Measurements from ENCODE around the gene TRERF1. TPM values are rescaled to one million over a fixed set of nuclear protein-coding genes. Genes with fewer than 3 reads are reported as not detected.
A peak's percentile ranks its signal among the peaks of the same experiment; 100 is the strongest.

TRERF1 gene
- total RNA-seq, 4 donors from 2014 or later, result 1.6 to 4.1 (median 2.6) TPM

- WGBS, 2 donors, result 11 to 41% methylated on average over 1 of the region's 1 CpG
- H3K27me3 ChIP-seq, result no peaks in the 10 kb centered on the region
- intact Hi-C loops (cut with DNase I), result no loop called here
- H3K36me3 ChIP-seq, result no peaks in the 10 kb centered on the region
- H3K4me3 ChIP-seq (replicated peaks in 1 of 3), result no peak overlapping the region
- H3K27ac ChIP-seq, result peak overlapping the region in 1 of 3 donors; percentile 6
- H3K9me3 ChIP-seq, result no peaks in the 10 kb centered on the region
- TF ChIP-seq CTCF (IDR thresholded peaks at IDR 0.05) (no peak), POLR2A (IDR thresholded peaks at IDR 0.05) (no peak)
- peaks cover 11 to 18% of the 10 kb centered on the region in 2 donors for H3K4me1 ChIP-seq
- DNase-seq, result no peak
Measured at GRCh38 chr6:42251500-42251899, 200.2 kb downstream of the TRERF1 start.

- WGBS, 2 donors, result 71 to 78% methylated on average over 10 of the region's 10 CpGs
- Histone ChIP-seq H3K4me1 (peaks cover 11 to 18% of the 10 kb centered on the region in 2 donors), H3K4me3 (replicated peaks in 1 of 3) (no peak overlapping the region), H3K9me3 (no peaks in the 10 kb centered on the region), H3K27me3 (no peaks in the 10 kb centered on the region), H3K36me3 (no peaks in the 10 kb centered on the region), H3K27ac (no peak overlapping the region)
- DNase-seq, result no peak
- no peak for TF ChIP-seq CTCF (IDR thresholded peaks at IDR 0.05)
- intact Hi-C loops (cut with DNase I), result no loop called here
Measured at GRCh38 chr6:42250274-42250931, 201.3 kb downstream of the TRERF1 start.

GRCh38 chr6:42249279-42249678 is 202.4 kb downstream of the TRERF1 start:
- no peak for TF ChIP-seq POLR2A (IDR thresholded peaks at IDR 0.05)
- no peak for TF ChIP-seq CTCF (IDR thresholded peaks at IDR 0.05)
- Histone ChIP-seq H3K27me3 (no peaks in the 10 kb centered on the region), H3K9me3 (no peaks in the 10 kb centered on the region), H3K4me3 (replicated peaks in 1 of 3) (no peak overlapping the region), H3K36me3 (no peaks in the 10 kb centered on the region), H3K4me1 (peaks cover 11 to 18% of the 10 kb centered on the region in 2 donors), H3K27ac (no peak overlapping the region)
- 72 to 90% methylated on average over 3 of the region's 3 CpGs for WGBS, 2 donors
- no peak for DNase-seq
- intact Hi-C loops (cut with DNase I), result no loop called here

GRCh38 chr6:42243046-42243445 is 208.7 kb downstream of the TRERF1 start:
- H3K27ac ChIP-seq, result no peak overlapping the region
- H3K4me1 ChIP-seq, result peaks cover 0 to 10% of the 10 kb centered on the region in 2 donors
- peaks cover 0 to 4% of the 10 kb centered on the region in 2 donors for H3K36me3 ChIP-seq
- no peaks in the 10 kb centered on the region for H3K27me3 ChIP-seq
- peak in 1 of 2 donors; percentile 13 for DNase-seq
- TF ChIP-seq POLR2A (IDR thresholded peaks at IDR 0.05) (no peak), CTCF (IDR thresholded peaks at IDR 0.05) (no peak)
- no peaks in the 10 kb centered on the region for H3K9me3 ChIP-seq
- intact Hi-C loops (cut with DNase I), result no loop called here
- H3K4me3 ChIP-seq (replicated peaks in 1 of 3), result no peak overlapping the region
- 87 to 95% methylated on average over 11 of the region's 11 CpGs for WGBS, 2 donors

GRCh38 chr6:42241915-42242314 is 209.8 kb downstream of the TRERF1 start:
- no peak for TF ChIP-seq CTCF (IDR thresholded peaks at IDR 0.05)
- TF ChIP-seq POLR2A (IDR thresholded peaks at IDR 0.05), result no peak
- intact Hi-C loops (cut with DNase I), result no loop called here
- Histone ChIP-seq H3K4me3 (replicated peaks in 1 of 3) (no peak overlapping the region), H3K27ac (no peak overlapping the region), H3K36me3 (peaks cover 0 to 4% of the 10 kb centered on the region in 2 donors), H3K27me3 (no peaks in the 10 kb centered on the region), H3K9me3 (no peaks in the 10 kb centered on the region), H3K4me1 (peaks cover 0 to 16% of the 10 kb centered on the region in 2 donors)
- 85 to 92% methylated on average over 5 of the region's 5 CpGs for WGBS, 2 donors
- DNase-seq, result no peak

All from thyroid gland (tissue), 4 donors.